ENCODE results near the gene IL4R. TPM values are rescaled to one million over a fixed set of nuclear protein-coding genes. Genes with fewer than 3 reads are reported as not detected.

The IL4R gene
- total RNA-seq (2014; rRNA removed), result 25.1 and 32.1 TPM in 2 replicates
- Bru-seq, nascent RNA, result percentile 59 among the genes with signal in this experiment
- percentile 58 among the genes with signal in this experiment for BruChase-seq, experiment 1, labeled RNA remaining after a 6-hour chase
- BruChase-seq, experiment 2, labeled RNA remaining after a 2-hour chase, result percentile 56 among the genes with signal in this experiment
- long read RNA-seq, partial matches to known transcripts, result 10 of 27 reads
- long read RNA-seq, other reads (novel, unspliced or antisense), result 11 of 27 reads

GRCh38 chr16:27313422-27314160 lies at the start of gene IL4R:
Gene IL4R (plus strand): TSS chr16:27313974. CDS start chr16:27340204, 26,230 bp downstream.
- H3K9me2 ChIP-seq (replicated peaks; ENCODE audit: low read length), result no peaks in the 10 kb centered on the region
- peaks cover 36% of the 10 kb centered on the region for H3K4me1 ChIP-seq (ENCODE audit: insufficient read depth, low read length)
- H3K79me2 ChIP-seq (ENCODE audit: low read length), result peaks cover 44% of the 10 kb centered on the region
- peaks cover 7% of the 10 kb centered on the region for H3F3A ChIP-seq (ENCODE audit: low read length, unreplicated experiment)
- peak within 1 kb of the TSS; percentile 93 for H3K4me3 ChIP-seq (ENCODE audit: low read length)
- POLR2A ChIA-PET (ENCODE audit: unreplicated experiment), result no interaction called here
- no peaks in the 10 kb centered on the region for H3K27me3 ChIP-seq (ENCODE audit: low read length)
- H3K9me3 ChIP-seq (ENCODE audit: low read length), result no peaks in the 10 kb centered on the region
- intact Hi-C loops (cut with micrococcal nuclease), result loop anchor here (5.0 to 10.0 kb wide), 2 partner anchors 49 to 76 kb away; partner anchors contain the start of gene NSMCE1
- H3K27ac ChIP-seq (ENCODE audit: low read length), result peak within 1 kb of the TSS; percentile 98
- ATAC-seq, result peak; percentile 39
- TF ChIP-seq EZH2 (IDR thresholded peaks at IDR 0.05; ENCODE audit: low read length, unreplicated experiment) (no peak), EZH2phosphoT487 (IDR thresholded peaks at IDR 0.05; ENCODE audit: borderline replicate concordance, low read length) (no peak), CTCF (conservative IDR thresholded peaks at IDR 0.05; ENCODE audit: low read depth, low read length) (no peak)
- peak within 1 kb of the TSS; percentile 94 for H3K4me2 ChIP-seq (ENCODE audit: low read length)
- no peaks in the 10 kb centered on the region for H3K36me3 ChIP-seq (ENCODE audit: low read depth, low read length)
- peak within 1 kb of the TSS; percentile 100 for H3K9ac ChIP-seq (ENCODE audit: low read length)
- no peaks in the 10 kb centered on the region for H4K20me1 ChIP-seq (ENCODE audit: low read length)
- no TSS peak for BruUV-seq (replicated peaks)
- CTCF ChIA-PET, result no interaction called here
- peak; percentile 48 for DNase-seq
- peak within 1 kb of the TSS; percentile 67 for H2AFZ ChIP-seq (ENCODE audit: low read length)

- ChIA-PET POLR2A (ENCODE audit: unreplicated experiment) (no interaction called here), CTCF (no interaction called here)
- Histone ChIP-seq H4K20me1 (ENCODE audit: low read length) (no peaks in the 10 kb centered on the region), H3K4me1 (ENCODE audit: insufficient read depth, low read length) (peaks cover 37% of the 10 kb centered on the region), H3K9ac (ENCODE audit: low read length) (no peak overlapping the region), H3K4me3 (ENCODE audit: low read length) (peak overlapping the region; percentile 55), H3K27me3 (ENCODE audit: low read length) (no peaks in the 10 kb centered on the region), H3K27ac (ENCODE audit: low read length) (peak overlapping the region; percentile 60), H3K9me2 (replicated peaks; ENCODE audit: low read length) (no peaks in the 10 kb centered on the region), H3K9me3 (ENCODE audit: low read length) (no peaks in the 10 kb centered on the region), H3K4me2 (ENCODE audit: low read length) (peak overlapping the region; percentile 81), H3K36me3 (ENCODE audit: low read depth, low read length) (no peaks in the 10 kb centered on the region), H2AFZ (ENCODE audit: low read length) (peak overlapping the region; percentile 33; the same call in 1 of the 2 replicates), H3F3A (ENCODE audit: low read length, unreplicated experiment) (peaks cover 6% of the 10 kb centered on the region), H3K79me2 (ENCODE audit: low read length) (peaks cover 34% of the 10 kb centered on the region)
- peak; percentile 72 for ATAC-seq
- BruUV-seq (replicated peaks), result no TSS peak
- intact Hi-C loops (cut with micrococcal nuclease), result loop anchor here (10.0 kb wide), 1 partner anchor 51 kb away; the partner anchor contains the start of gene IL4R
- DNase-seq, result peak; percentile 86
- TF ChIP-seq CTCF (conservative IDR thresholded peaks at IDR 0.05; ENCODE audit: low read depth, low read length) (no peak), EZH2phosphoT487 (IDR thresholded peaks at IDR 0.05; ENCODE audit: borderline replicate concordance, low read length) (no peak), EZH2 (IDR thresholded peaks at IDR 0.05; ENCODE audit: low read length, unreplicated experiment) (no peak)
Measured at GRCh38 chr16:27264151-27264550, 49.6 kb upstream of the IL4R start.

Measured in PC-3 (cell line).